DMS53 treated with DMSO at 0.1 percent for 48 hours (cell line): ENCODE data around the gene EYA2.
A peak's percentile ranks its signal among the peaks of the same experiment; 100 is the strongest.
"Not testable (repeated sequence)": the region's sequence is repeated elsewhere in the genome, so short reads cannot be mapped to it uniquely, and the experiment has no call there.

Experiments
- DNase-seq: peaks from one replicate; lab custom pipeline; 2025; ENCODE audit not compliant: unreplicated experiment; lab: John Stamatoyannopoulos, UW

The EYA2 gene

GRCh38 chr20:46894971-46895905 is 595 bp downstream of the EYA2 start:
- DNase-seq: peak; percentile 39

- no peak for DNase-seq
These were observed 1.2 kb downstream of the EYA2 start for GRCh38 chr20:46895906-46896242.

GRCh38 chr20:46897328-46897880 is 2.8 kb downstream of the EYA2 start:
- no peak for DNase-seq

GRCh38 chr20:46898423-46898822 is 3.8 kb downstream of the EYA2 start:
- DNase-seq: no peak

GRCh38 chr20:46899621-46900020 is 5.0 kb downstream of the EYA2 start:
- DNase-seq: no peak

GRCh38 chr20:46900086-46900485 is 5.4 kb downstream of the EYA2 start:
- no peak for DNase-seq

GRCh38 chr20:46900826-46901225 is 6.2 kb downstream of the EYA2 start:
- no peak for DNase-seq

- DNase-seq: no peak
These were observed 7.0 kb downstream of the EYA2 start for GRCh38 chr20:46901638-46902037.

- DNase-seq: no peak
These were observed 8.6 kb downstream of the EYA2 start for GRCh38 chr20:46903256-46903655.

- no peak for DNase-seq
These were observed 9.3 kb downstream of the EYA2 start for GRCh38 chr20:46903937-46904336.

GRCh38 chr20:46905364-46906125 is 10.9 kb downstream of the EYA2 start:
- no peak for DNase-seq

- DNase-seq: no peak
These were observed 18.8 kb downstream of the EYA2 start for GRCh38 chr20:46913329-46914044.

GRCh38 chr20:46914789-46915379 is 20.2 kb downstream of the EYA2 start:
- no peak for DNase-seq

GRCh38 chr20:46915575-46916257 is 21.1 kb downstream of the EYA2 start:
- DNase-seq: no peak

GRCh38 chr20:46916258-46916603 is 21.6 kb downstream of the EYA2 start:
- no peak for DNase-seq

GRCh38 chr20:46917155-46917554 is 22.5 kb downstream of the EYA2 start:
- DNase-seq: no peak

GRCh38 chr20:46920114-46920513 is 25.5 kb downstream of the EYA2 start:
- no peak for DNase-seq

- DNase-seq: not testable (repeated sequence)
These were observed 28.2 kb downstream of the EYA2 start for GRCh38 chr20:46922841-46923240.

- DNase-seq: no peak
These were observed 28.9 kb downstream of the EYA2 start for GRCh38 chr20:46923550-46923949.

- no peak for DNase-seq
These were observed 34.0 kb downstream of the EYA2 start for GRCh38 chr20:46928580-46929132.
